Measurements from ENCODE around the gene PIRT.

Gene PIRT

GRCh38 chr17:10821054-10821453, 16.8 kb downstream of the PIRT start:
- DNase-seq, result no peak

- DNase-seq, result no peak
These were observed 22.6 kb downstream of the PIRT start for GRCh38 chr17:10815319-10815718.

GRCh38 chr17:10814075-10814474, 23.8 kb downstream of the PIRT start:
- DNase-seq, result no peak

GRCh38 chr17:10812674-10813073, 25.2 kb downstream of the PIRT start:
- no peak for DNase-seq

- DNase-seq, result no peak
These were observed 28.3 kb downstream of the PIRT start for GRCh38 chr17:10809605-10810004.

- DNase-seq, result no peak
These were observed 30.2 kb downstream of the PIRT start for GRCh38 chr17:10807704-10808128.

GRCh38 chr17:10806545-10807262, 31.2 kb downstream of the PIRT start:
- DNase-seq, result no peak

GRCh38 chr17:10805911-10806310, 32.0 kb downstream of the PIRT start:
- DNase-seq, result no peak

- DNase-seq, result no peak
These were observed 33.3 kb downstream of the PIRT start for GRCh38 chr17:10804546-10804945.

GRCh38 chr17:10803830-10804475, 33.9 kb downstream of the PIRT start, which contains the start of gene TMEM238L:
TSS of gene TMEM238L (minus strand) at chr17:10804099. CDS start at chr17:10803963, 136 bp downstream.
- no peak for DNase-seq

- DNase-seq, result no peak
These were observed 34.5 kb downstream of the PIRT start for GRCh38 chr17:10803350-10803749.

GRCh38 chr17:10802496-10803284, 35.2 kb downstream of the PIRT start:
- DNase-seq, result no peak

- no peak for DNase-seq
These were observed 38.5 kb downstream of the PIRT start for GRCh38 chr17:10799407-10799806.

- no peak for DNase-seq
These were observed 39.0 kb downstream of the PIRT start for GRCh38 chr17:10798910-10799309.

- no peak for DNase-seq
These were observed 39.5 kb downstream of the PIRT start for GRCh38 chr17:10798332-10798749.

GRCh38 chr17:10797476-10798328, 40.2 kb downstream of the PIRT start:
- DNase-seq, result no peak

GRCh38 chr17:10793816-10794215, 44.1 kb downstream of the PIRT start:
- no peak for DNase-seq

GRCh38 chr17:10793256-10793655, 44.6 kb downstream of the PIRT start:
- DNase-seq, result no peak

- DNase-seq, result no peak
These were observed 45.7 kb downstream of the PIRT start for GRCh38 chr17:10792151-10792550.

GRCh38 chr17:10790491-10791401, 47.1 kb downstream of the PIRT start:
- DNase-seq, result no peak

- no peak for DNase-seq
These were observed 48.1 kb downstream of the PIRT start for GRCh38 chr17:10789694-10790271.
